ENCODE data around the gene LZTS2.

Gene LZTS2

DNA sequence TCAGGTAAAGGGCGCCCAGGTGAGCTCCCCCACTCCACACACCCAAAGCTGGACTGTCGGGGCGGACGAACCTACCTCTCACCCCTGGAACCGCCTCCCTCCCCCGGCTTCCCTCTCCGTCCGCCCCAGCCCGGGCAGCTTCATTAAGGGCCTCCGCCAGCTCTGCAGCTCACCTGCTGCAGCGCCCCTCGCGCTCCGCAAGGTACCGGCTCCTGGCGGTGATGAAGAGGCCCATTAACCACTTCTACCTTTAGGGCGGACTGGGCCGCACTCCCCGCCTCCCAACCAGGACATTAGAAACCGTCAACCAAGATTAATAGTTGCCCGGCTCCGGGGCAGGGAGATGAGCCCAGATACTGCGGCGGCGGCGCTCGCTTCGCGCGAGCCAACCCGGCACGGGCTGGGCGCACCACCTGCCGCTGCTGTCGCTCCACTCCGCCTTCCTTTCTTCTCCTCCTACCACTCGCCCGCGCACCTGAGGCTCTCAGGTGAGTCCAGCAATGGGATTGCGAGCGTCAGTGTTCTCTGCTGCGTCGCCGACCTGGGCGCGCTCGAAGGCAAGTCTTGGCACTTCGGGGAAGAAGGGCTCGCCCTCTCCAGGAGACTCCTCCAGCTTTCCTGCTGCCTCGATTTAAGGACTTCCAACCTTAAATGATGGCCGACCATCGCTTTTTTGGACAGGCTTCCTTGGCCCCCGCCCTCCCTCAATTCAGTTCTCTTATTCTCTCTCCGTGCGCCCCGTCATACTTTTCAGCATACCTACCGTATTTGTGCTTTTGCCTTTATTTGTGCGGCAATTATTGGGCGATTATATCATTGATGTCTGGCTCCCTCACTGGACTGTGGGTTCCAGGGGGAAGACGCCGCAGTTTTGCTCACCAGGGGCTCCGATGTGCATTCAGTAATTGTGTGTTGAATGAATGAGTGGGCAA, 48.6 kb downstream of the LZTS2 start:
- Mint-ChIP-seq H3K9me3 (no peaks in the 10 kb centered on the region), H3K27ac (peak overlapping the region; percentile 15), H3K36me3 (no peaks in the 10 kb centered on the region), H3K4me1 (peaks cover 19 to 33% of the 10 kb centered on the region in 2 donors), H3K27me3 (peaks cover 51 to 53% of the 10 kb centered on the region in 2 donors), H3K4me3 (no peak overlapping the region)
- ATAC-seq (replicated peaks) (no peak), DNase-seq (no peak)

DNA sequence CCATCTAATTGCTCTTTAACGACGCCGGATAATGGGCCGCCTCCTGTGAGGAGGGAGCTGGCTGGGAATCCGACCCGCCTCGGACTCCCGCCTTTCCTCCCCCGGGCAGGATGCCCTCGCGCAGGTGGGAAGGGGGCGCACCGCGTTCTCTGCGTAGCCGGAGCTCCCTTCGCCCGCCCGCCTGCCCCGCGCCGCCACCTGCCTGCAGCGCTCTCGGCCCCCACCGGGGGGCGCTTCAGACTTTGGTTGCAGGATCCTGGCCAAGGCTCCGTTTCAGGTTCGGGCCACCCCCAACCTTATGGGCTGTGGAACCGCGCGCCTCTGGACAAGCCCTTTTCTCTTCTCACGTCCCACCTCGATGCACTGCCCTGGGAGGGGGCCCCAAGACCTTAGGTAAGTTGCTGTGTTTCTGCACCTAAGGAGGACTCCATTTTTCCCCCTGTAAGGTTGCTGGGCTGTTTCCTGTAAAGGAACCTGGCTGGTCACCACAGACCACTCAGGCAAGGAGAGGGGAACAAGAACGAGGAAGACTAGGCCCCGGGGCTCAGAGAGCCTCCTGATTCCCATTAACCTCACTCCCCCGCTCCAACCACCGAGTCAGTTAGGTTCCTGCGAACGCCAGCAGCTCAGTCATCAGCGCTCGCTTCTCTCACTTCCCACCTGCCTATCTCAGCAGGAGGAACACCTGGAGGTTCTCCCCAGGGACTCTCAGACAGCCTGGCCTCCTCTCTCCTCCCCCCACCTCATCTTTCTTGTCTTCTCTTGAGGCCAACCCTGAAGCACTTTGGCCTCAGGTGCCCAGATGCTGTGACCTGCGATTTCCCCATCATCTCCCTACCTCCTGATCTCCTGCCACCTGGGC, 50.8 kb downstream of the LZTS2 start:
- H3K4me3 Mint-ChIP-seq = peak overlapping the region; percentile 60 to 63
- DNase-seq = peak; percentile 53
- no peaks in the 10 kb centered on the region for H3K9me3 Mint-ChIP-seq
- peaks cover 51 to 53% of the 10 kb centered on the region in 2 donors for H3K27me3 Mint-ChIP-seq
- H3K36me3 Mint-ChIP-seq = no peaks in the 10 kb centered on the region
- peak; percentile 83 to 87 for ATAC-seq (replicated peaks)
- peaks cover 14 to 29% of the 10 kb centered on the region in 2 donors for H3K4me1 Mint-ChIP-seq
- no peak overlapping the region for H3K27ac Mint-ChIP-seq

DNA sequence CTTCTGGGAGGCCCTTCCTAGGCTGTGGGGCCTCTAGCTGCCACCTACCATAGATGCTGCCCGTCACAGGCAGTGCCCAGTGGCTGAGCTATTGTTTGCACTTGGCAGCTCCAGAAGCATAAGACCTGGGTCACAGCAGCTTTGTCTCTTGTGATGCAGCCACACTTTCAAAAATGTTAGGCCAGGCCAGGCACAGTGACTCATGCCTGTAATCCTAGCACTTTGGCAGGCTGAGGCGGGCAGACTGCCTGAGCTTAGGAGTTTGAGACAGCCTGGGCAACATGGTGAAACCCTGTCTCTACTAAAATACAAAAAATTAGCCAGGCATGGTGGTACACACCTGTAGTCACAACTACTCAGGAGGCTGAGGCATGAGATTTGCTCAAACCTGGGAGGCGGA, 52.7 kb downstream of the LZTS2 start:
- H3K4me3 Mint-ChIP-seq = no peak overlapping the region

DNA sequence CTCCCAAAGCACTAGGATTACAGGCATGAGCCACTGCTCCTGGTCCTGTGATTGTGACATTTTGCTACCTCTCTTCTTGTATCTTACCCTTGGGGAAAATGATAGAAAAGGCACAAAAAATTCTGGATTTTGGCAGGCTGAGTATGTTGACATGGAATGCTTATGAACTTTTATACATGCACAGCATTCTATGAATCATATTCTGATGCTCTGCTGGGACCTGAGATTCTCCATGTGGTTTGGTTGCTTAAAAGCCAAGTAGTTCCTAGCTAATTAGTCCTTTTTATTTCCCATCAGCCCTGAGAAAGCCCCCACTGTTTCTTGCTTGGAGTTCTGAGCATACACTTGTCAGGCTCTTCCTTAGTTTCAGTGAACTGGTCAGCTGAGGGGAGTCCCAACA, 53.9 kb downstream of the LZTS2 start:
- Mint-ChIP-seq H3K4me3 (no peak overlapping the region), H3K4me1 (peaks cover 11 to 24% of the 10 kb centered on the region in 2 donors), H3K36me3 (no peaks in the 10 kb centered on the region), H3K9me3 (no peaks in the 10 kb centered on the region), H3K27me3 (peaks cover 26 to 27% of the 10 kb centered on the region in 2 donors), H3K27ac (no peak overlapping the region)
- ATAC-seq (replicated peaks) (no peak), DNase-seq (no peak)

More for the DNA sequence above, 52.7 kb downstream of the LZTS2 start:
- Mint-ChIP-seq H3K4me1 (peaks cover 14 to 29% of the 10 kb centered on the region in 2 donors), H3K27me3 (peaks cover 39% of the 10 kb centered on the region in 2 donors), H3K36me3 (no peaks in the 10 kb centered on the region), H3K9me3 (no peaks in the 10 kb centered on the region), H3K27ac (no peak overlapping the region)
- ATAC-seq (replicated peaks) (no peak), DNase-seq (no peak)

DNA sequence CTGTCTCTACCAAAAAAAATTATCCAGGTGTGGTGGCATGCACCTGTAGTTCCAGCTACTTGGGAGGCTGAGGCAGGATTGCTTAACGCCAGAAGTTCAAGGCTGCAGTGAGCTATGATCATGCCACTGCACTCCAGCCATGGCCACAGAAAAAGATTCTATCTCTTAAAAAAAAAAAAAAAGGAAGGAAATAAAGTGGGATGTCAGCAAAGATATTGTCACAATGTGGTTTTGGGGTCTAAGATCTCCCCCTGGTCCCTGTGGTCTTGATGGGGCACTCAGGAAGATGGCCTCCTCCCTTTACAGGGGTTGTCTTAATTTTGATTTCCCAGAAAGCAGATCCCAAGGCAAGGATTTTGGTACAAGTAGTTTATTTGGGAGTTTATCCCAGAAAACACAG, 54.7 kb downstream of the LZTS2 start:
- no peak for DNase-seq
- Mint-ChIP-seq H3K9me3 (no peaks in the 10 kb centered on the region), H3K4me1 (peaks cover 9 to 18% of the 10 kb centered on the region in 2 donors), H3K36me3 (no peaks in the 10 kb centered on the region), H3K27me3 (peaks cover 18% of the 10 kb centered on the region in 2 donors), H3K4me3 (no peak overlapping the region), H3K27ac (no peak overlapping the region)
- no peak for ATAC-seq (replicated peaks)

DNA sequence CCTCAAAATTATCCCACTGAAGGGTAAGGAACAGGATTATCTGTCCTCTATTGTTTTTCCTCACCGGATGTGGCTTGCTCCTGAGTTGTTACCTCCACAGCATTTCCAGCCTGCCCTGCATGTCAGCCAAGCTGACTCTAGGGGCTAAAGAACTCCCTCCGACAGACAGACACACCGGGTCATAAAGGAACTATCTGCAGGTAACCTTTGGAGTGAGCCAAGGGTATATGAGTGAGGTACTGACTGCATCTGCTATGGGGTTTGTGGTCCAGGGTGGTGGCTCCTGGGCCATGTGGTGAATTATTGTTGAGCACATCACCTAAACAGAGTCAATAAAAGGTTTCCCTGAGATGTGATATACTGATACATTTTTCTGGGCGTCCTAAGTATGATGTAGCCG, 55.3 kb downstream of the LZTS2 start:
- no peak overlapping the region for H3K4me3 Mint-ChIP-seq
- H3K9me3 Mint-ChIP-seq = no peaks in the 10 kb centered on the region
- ATAC-seq (replicated peaks) (no peak), DNase-seq (no peak)
- no peaks in the 10 kb centered on the region for H3K36me3 Mint-ChIP-seq
- H3K27ac Mint-ChIP-seq = no peak overlapping the region
- H3K4me1 Mint-ChIP-seq = peaks cover 7 to 19% of the 10 kb centered on the region in 2 donors
- peaks cover 13% of the 10 kb centered on the region in 2 donors for H3K27me3 Mint-ChIP-seq

DNA sequence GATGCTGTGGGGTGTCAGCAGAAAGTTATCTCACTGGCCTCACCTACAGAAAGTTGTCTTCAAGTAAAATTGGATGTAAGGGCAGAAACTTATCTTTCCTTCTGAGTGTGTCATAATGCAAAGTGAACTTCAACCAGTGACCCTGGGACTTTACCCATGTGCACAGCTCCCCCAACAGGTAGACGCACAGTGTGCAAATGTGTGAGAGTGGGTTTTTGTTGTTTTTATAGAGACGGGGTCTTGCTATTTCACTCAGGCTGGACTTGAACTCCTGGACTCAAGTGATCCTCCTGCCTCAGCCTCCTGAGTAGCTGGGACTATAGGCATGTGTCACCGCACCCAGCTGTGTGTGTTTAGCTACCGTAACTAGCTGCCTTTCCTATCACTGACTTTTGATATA, 55.8 kb downstream of the LZTS2 start:
- H3K27me3 Mint-ChIP-seq = peaks cover 7 to 8% of the 10 kb centered on the region in 2 donors
- DNase-seq (no peak), ATAC-seq (replicated peaks) (no peak)
- H3K36me3 Mint-ChIP-seq = no peaks in the 10 kb centered on the region
- H3K9me3 Mint-ChIP-seq = no peaks in the 10 kb centered on the region
- no peak overlapping the region for H3K4me3 Mint-ChIP-seq
- no peak overlapping the region for H3K27ac Mint-ChIP-seq
- peaks cover 9 to 18% of the 10 kb centered on the region in 2 donors for H3K4me1 Mint-ChIP-seq

DNA sequence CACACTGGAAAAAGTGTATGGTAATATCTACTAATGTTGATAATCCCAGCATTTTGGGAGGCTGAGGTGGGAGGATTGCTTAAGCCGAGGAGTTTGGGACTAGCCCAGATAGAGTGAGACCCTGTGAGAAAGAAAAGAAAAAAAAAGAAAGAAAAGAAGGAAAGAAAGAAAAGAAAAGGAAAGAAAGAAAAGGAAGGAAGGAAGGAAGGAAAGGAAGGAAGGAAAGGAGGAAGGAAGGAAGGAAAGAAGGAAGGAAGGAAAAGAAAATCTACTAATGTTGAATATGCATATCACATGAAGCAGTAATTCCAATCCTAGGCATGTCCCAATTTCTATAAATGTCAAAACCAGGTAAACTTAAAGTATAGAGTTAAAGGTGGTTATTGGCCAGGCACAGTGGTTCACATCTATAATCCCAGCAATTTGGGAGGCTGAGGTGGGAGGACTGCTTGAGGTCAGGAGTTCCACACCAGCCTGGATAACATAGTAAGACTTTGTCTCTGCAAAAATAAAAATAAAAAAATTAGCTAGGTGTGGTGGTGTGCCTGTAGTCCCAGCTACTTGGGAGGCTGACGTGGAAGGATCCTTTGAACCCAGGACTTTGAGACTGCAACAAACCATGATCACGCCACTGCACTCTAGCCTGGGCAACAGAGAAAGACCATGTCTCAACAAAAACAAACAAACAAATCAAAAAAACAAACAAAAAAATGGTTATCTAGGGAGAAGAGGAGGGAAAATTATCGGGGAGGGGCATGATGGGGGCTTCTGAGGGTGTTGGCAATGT, 57.0 kb downstream of the LZTS2 start:
- Mint-ChIP-seq H3K36me3 (no peaks in the 10 kb centered on the region), H3K27ac (no peak overlapping the region), H3K9me3 (no peaks in the 10 kb centered on the region), H3K4me3 (no peak overlapping the region), H3K27me3 (no peaks in the 10 kb centered on the region), H3K4me1 (peaks cover 5 to 14% of the 10 kb centered on the region in 2 donors)
- DNase-seq (no peak), ATAC-seq (replicated peaks) (no peak)

Measured in stimulated activated naive B cell treated with anti-CD40 and anti-IgM and Interleukin-4, amounts not matched to agents 10 μg/mL and 1 μg/mL and 100 μg/mL, for 72 hours (primary cell).